ENCODE measurements around the gene LSM5.

- TF ChIP-seq, protein P1, sequence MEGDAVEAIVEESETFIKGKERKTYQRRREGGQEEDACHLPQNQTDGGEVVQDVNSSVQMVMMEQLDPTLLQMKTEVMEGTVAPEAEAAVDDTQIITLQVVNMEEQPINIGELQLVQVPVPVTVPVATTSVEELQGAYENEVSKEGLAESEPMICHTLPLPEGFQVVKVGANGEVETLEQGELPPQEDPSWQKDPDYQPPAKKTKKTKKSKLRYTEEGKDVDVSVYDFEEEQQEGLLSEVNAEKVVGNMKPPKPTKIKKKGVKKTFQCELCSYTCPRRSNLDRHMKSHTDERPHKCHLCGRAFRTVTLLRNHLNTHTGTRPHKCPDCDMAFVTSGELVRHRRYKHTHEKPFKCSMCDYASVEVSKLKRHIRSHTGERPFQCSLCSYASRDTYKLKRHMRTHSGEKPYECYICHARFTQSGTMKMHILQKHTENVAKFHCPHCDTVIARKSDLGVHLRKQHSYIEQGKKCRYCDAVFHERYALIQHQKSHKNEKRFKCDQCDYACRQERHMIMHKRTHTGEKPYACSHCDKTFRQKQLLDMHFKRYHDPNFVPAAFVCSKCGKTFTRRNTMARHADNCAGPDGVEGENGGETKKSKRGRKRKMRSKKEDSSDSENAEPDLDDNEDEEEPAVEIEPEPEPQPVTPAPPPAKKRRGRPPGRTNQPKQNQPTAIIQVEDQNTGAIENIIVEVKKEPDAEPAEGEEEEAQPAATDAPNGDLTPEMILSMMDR (IDR thresholded peaks at IDR 0.05), result no peak
- no peak for TF ChIP-seq POLR2AphosphoS5 (IDR thresholded peaks at IDR 0.05)
- TF ChIP-seq POLR2A (IDR thresholded peaks at IDR 0.05), result no peak
Measured at GRCh38 chr7:32522746-32523530, 32.8 kb upstream of the LSM5 start.
